Testis (tissue), 3 donors: Measurements from ENCODE around the gene ADH7. TPM values are rescaled to one million over a fixed set of nuclear protein-coding genes. Genes with fewer than 3 reads are reported as not detected.

Source experiments
- DNase-seq: peaks from one replicate; pipeline ENCODE4 v3.0.0-alpha.2; 2019
- H3K27ac ChIP-seq, 2 donors: fragments of 200-600 bp; sonication (generic); one replicate each; pipeline ENCODE4 v1.5.1; 2019
- H3K27me3 ChIP-seq: fragments of 200-600 bp; sonication (generic); one replicate; pipeline ENCODE4 v1.5.1; 2019
- H3K36me3 ChIP-seq: fragments of 200-600 bp; sonication (generic); one replicate; pipeline ENCODE4 v1.5.1; 2017; ENCODE audit warnings: low read depth; ENCODE audit errors: missing control alignments
- H3K4me1 ChIP-seq: fragments of 200-600 bp; sonication (generic); one replicate; pipeline ENCODE4 v1.5.1; 2019
- H3K4me3 ChIP-seq, 2 donors: fragments of 200-600 bp; sonication (generic); one replicate each; pipeline ENCODE4 v1.5.1; 2017 to 2019
- H3K9me3 ChIP-seq: fragments of 200-600 bp; sonication (generic); one replicate; pipeline ENCODE4 v1.5.1; 2017
- CTCF ChIP-seq, 3 experiments: fragments of 450-650 bp in 2 of 3; fragments of 200-600 bp in 1 of 3; sonication (generic) in 1 of 3; IDR thresholded peaks; one replicate each; pipeline ENCODE4 v1.5.1; 2016 to 2019; ENCODE audit warnings: antibody characterized with exemption in 3 of 3, mild to moderate bottlenecking in 2 of 3, moderate library complexity in 1 of 3
- POLR2A ChIP-seq: fragments of 450-650 bp; IDR thresholded peaks from one replicate; pipeline ENCODE4 v1.6.1; 2017; ENCODE audit warnings: antibody characterized with exemption, mild to moderate bottlenecking, moderate library complexity
- WGBS, 2 donors: methylation state at CpG; one replicate each; pipeline ENCODE4 v1.1.5; 2018; 5-methylcytosine and 5-hydroxymethylcytosine counted together
- intact Hi-C: fragments of 100-400 bp; cut with DNase I; formaldehyde crosslinking; loops from one replicate; pipeline ENCODE4 v1.15.1; 2023; ENCODE audit warnings: low total_unique reads
- polyA plus RNA-seq: library from polyadenylated mRNA; stranded (reverse); fragments of 350-450 nt; fragmentation: Illumina TruSeq; extraction: RNeasy Lipid Tissue Mini Kit (QIAGEN cat#74804); gene quantifications from one replicate; pipeline ENCODE4 v1.2.3, GENCODE V29; 2014; ENCODE audit warnings: low read depth, low replicate concordance; ENCODE audit not compliant: insufficient read depth
- total RNA-seq, 2 donors: library from RNA; depleted of rRNA; stranded (reverse); fragments of >200 nt; gene quantifications; one replicate each; pipeline ENCODE4 v1.2.3, GENCODE V29; 2016

ADH7 gene
- total and polyA plus RNA-seq, 3 donors from 2014 or later = not detected

- no peaks in the 10 kb centered on the region for H3K4me1 ChIP-seq
- no peaks in the 10 kb centered on the region for H3K36me3 ChIP-seq
- H3K27ac ChIP-seq = no peak overlapping the region
- intact Hi-C loops = no loop called here
- 83 to 100% methylated on average over 1 of the region's 1 CpG for WGBS, 2 donors
- no peaks in the 10 kb centered on the region for H3K9me3 ChIP-seq
- H3K4me3 ChIP-seq = no peak overlapping the region
- DNase-seq = no peak
- TF ChIP-seq POLR2A = no peak
- TF ChIP-seq CTCF (IDR thresholded peaks at IDR 0.05) = no peak
- no peaks in the 10 kb centered on the region for H3K27me3 ChIP-seq
Observed at GRCh38 chr4:99468889-99469288, 33.7 kb upstream of the ADH7 start.

GRCh38 chr4:99467887-99468286, 32.7 kb upstream of the ADH7 start:
- Histone ChIP-seq H3K36me3 (no peaks in the 10 kb centered on the region), H3K27me3 (no peaks in the 10 kb centered on the region), H3K4me3 (no peak overlapping the region), H3K27ac (no peak overlapping the region), H3K9me3 (no peaks in the 10 kb centered on the region), H3K4me1 (no peaks in the 10 kb centered on the region)
- intact Hi-C loops = no loop called here
- DNase-seq = no peak
- WGBS, 2 donors = 63 to 70% methylated on average over 2 of the region's 2 CpGs
- TF ChIP-seq POLR2A (no peak), CTCF (IDR thresholded peaks at IDR 0.05) (no peak)

GRCh38 chr4:99463566-99463965, 28.4 kb upstream of the ADH7 start:
- 79 to 84% methylated on average over 2 of the region's 2 CpGs for WGBS, 2 donors
- H3K9me3 ChIP-seq = no peaks in the 10 kb centered on the region
- intact Hi-C loops = no loop called here

GRCh38 chr4:99462875-99463464, 27.8 kb upstream of the ADH7 start:
- Histone ChIP-seq H3K27ac (no peak overlapping the region), H3K4me3 (no peak overlapping the region), H3K27me3 (no peaks in the 10 kb centered on the region), H3K9me3 (no peaks in the 10 kb centered on the region), H3K4me1 (no peaks in the 10 kb centered on the region), H3K36me3 (no peaks in the 10 kb centered on the region)
- intact Hi-C loops = no loop called here
- peak; percentile 63 to 74 (median 71) for TF ChIP-seq CTCF (IDR thresholded peaks at IDR 0.05)
- no peak for TF ChIP-seq POLR2A
- 40 to 42% methylated on average over 4 of the region's 4 CpGs for WGBS, 2 donors
- DNase-seq = peak; percentile 71

More at GRCh38 chr4:99463566-99463965, 28.4 kb upstream of the ADH7 start:
- Histone ChIP-seq H3K27me3 (no peaks in the 10 kb centered on the region), H3K36me3 (no peaks in the 10 kb centered on the region), H3K4me3 (no peak overlapping the region), H3K4me1 (no peaks in the 10 kb centered on the region), H3K27ac (no peak overlapping the region)
- no peak for DNase-seq
- TF ChIP-seq CTCF (IDR thresholded peaks at IDR 0.05) (no peak), POLR2A (no peak)
